Caco-2 (cell line): Measurements from ENCODE around the gene GPATCH8. TPM values are rescaled to one million over a fixed set of nuclear protein-coding genes. Genes with fewer than 3 reads are reported as not detected.

Experiments
- BruUV-seq: library from RNA; stranded (reverse); fragments of 400-500 nt; replicated peaks from 2 replicates; lab custom pipeline; 2021; lab: Mats Ljungman, UMichigan
- CTCF ChIA-PET: fragments of 300-600 bp; sonication (Branson Sonifier 250); formaldehyde crosslinking; loops from one replicate; lab custom pipeline; 2022; ENCODE audit warnings: antibody characterized with exemption; lab: Charles Lee
- POLR2A ChIA-PET: fragments of 300-600 bp; sonication (Branson Sonifier 250); formaldehyde crosslinking; loops from one replicate; lab custom pipeline; 2022; ENCODE audit warnings: antibody characterized with exemption; lab: Charles Lee
- DNase-seq, 2 experiments: peaks; one replicate each; pipeline versions ENCODE4 v3.0.0 to v3.0.0-alpha.2; 2020 to 2022
- H3K27me3 ChIP-seq: replicated peaks from 2 replicates; pipeline ENCODE4 v1.6.0; 2011; ENCODE audit warnings: low read length; ENCODE audit not compliant: control insufficient read depth, insufficient read depth
- H3K36me3 ChIP-seq: 2 replicates; pipeline ENCODE4 v1.5.1; 2011; ENCODE audit warnings: low read length; ENCODE audit not compliant: control insufficient read depth, insufficient read depth
- H3K4me1 ChIP-seq: fragments of 250-450 bp; sonication (Bioruptor Pico); 2 replicates; pipeline ENCODE4 v1.5.1; 2020; ENCODE audit warnings: mild to moderate bottlenecking
- H3K4me3 ChIP-seq: 2 replicates; pipeline ENCODE4 v1.5.1; 2011; ENCODE audit warnings: low read depth, mild to moderate bottlenecking, control low read depth, low read length
- H3K9me3 ChIP-seq: fragments of 250-450 bp; sonication (Bioruptor Pico); 2 replicates; pipeline ENCODE4 v1.5.1; 2020; ENCODE audit warnings: mild to moderate bottlenecking, moderate library complexity
- H3K27ac Mint-ChIP-seq: one replicate; pipeline ENCODE4 v1.8.0; 2022; ENCODE audit warnings: mixed read lengths; ENCODE audit not compliant: unreplicated experiment
- H3K27me3 Mint-ChIP-seq: one replicate; pipeline ENCODE4 v1.8.0; 2022; ENCODE audit warnings: mixed read lengths; ENCODE audit not compliant: insufficient read depth, unreplicated experiment
- H3K36me3 Mint-ChIP-seq: one replicate; pipeline ENCODE4 v1.8.0; 2022; ENCODE audit warnings: mild to moderate bottlenecking, mixed read lengths; ENCODE audit not compliant: insufficient read depth, unreplicated experiment
- H3K4me1 Mint-ChIP-seq: one replicate; pipeline ENCODE4 v1.8.0; 2022; ENCODE audit warnings: low read depth, mixed read lengths; ENCODE audit not compliant: unreplicated experiment
- H3K4me3 Mint-ChIP-seq: one replicate; pipeline ENCODE4 v1.8.0; 2022; ENCODE audit warnings: mild to moderate bottlenecking, moderate library complexity, mixed read lengths; ENCODE audit not compliant: unreplicated experiment
- H3K9me3 Mint-ChIP-seq: one replicate; pipeline ENCODE4 v1.8.0; 2022; ENCODE audit warnings: mixed read lengths; ENCODE audit not compliant: unreplicated experiment
- intact Hi-C: fragments of 100-400 bp; cut with micrococcal nuclease; formaldehyde crosslinking; loops from one replicate; pipeline ENCODE4 v1.10.0; 2022; ENCODE audit not compliant: unreplicated experiment
- total RNA-seq: library from RNA; stranded (reverse); gene quantifications from 2 replicates; pipeline ENCODE4 v1.2.3, GENCODE V29; 2022
- TF ChIP-seq, protein P1 (sequence below), 2 experiments: fragments of 200-600 bp in 1 of 2; IDR thresholded peaks; 1 replicate in 1 of 2; 2 replicates in 1 of 2; pipeline versions ENCODE4 v1.5.1 to v1.8.0; 2011 to 2022; ENCODE audit warnings: antibody characterized with exemption in 1 of 2, control low read depth in 1 of 2, inconsistent platforms in 1 of 2, low read depth in 1 of 2, low read length in 1 of 2, mild to moderate bottlenecking in 1 of 2, moderate library complexity in 1 of 2; ENCODE audit not compliant: insufficient read depth in 1 of 2, severe bottlenecking in 1 of 2, unreplicated experiment in 1 of 2

GPATCH8 gene
- total RNA-seq, 1 experiment from 2014 or later = 53.4 TPM

GRCh38 chr17:44465897-44466296 is 37.3 kb downstream of the GPATCH8 start:
- Mint-ChIP-seq H3K4me3 (no peak overlapping the region), H3K36me3 (peaks cover 25% of the 10 kb centered on the region), H3K9me3 (no peaks in the 10 kb centered on the region), H3K27me3 (no peaks in the 10 kb centered on the region), H3K4me1 (peaks cover 7% of the 10 kb centered on the region), H3K27ac (no peak overlapping the region)
- CTCF ChIA-PET = interaction anchor here (0.6 kb wide), 1 partner anchor 82 kb away, joined by 4 read pairs; no protein-coding TSS in a partner anchor
- intact Hi-C loops = no loop called here
- Histone ChIP-seq H3K4me3 (no peak overlapping the region), H3K27me3 (no peaks in the 10 kb centered on the region), H3K4me1 (peaks cover 4% of the 10 kb centered on the region; the same call in 1 of the 2 replicates), H3K9me3 (no peaks in the 10 kb centered on the region), H3K36me3 (no peaks in the 10 kb centered on the region)
- no peak for DNase-seq
- TF ChIP-seq, protein P1, sequence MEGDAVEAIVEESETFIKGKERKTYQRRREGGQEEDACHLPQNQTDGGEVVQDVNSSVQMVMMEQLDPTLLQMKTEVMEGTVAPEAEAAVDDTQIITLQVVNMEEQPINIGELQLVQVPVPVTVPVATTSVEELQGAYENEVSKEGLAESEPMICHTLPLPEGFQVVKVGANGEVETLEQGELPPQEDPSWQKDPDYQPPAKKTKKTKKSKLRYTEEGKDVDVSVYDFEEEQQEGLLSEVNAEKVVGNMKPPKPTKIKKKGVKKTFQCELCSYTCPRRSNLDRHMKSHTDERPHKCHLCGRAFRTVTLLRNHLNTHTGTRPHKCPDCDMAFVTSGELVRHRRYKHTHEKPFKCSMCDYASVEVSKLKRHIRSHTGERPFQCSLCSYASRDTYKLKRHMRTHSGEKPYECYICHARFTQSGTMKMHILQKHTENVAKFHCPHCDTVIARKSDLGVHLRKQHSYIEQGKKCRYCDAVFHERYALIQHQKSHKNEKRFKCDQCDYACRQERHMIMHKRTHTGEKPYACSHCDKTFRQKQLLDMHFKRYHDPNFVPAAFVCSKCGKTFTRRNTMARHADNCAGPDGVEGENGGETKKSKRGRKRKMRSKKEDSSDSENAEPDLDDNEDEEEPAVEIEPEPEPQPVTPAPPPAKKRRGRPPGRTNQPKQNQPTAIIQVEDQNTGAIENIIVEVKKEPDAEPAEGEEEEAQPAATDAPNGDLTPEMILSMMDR (IDR thresholded peaks at IDR 0.05; ENCODE audit: insufficient read depth in 1 of 2, low read depth in 1 of 2, low read length in 1 of 2, severe bottlenecking in 1 of 2, unreplicated experiment in 1 of 2) = no peak
- BruUV-seq = no TSS peak
- POLR2A ChIA-PET = no interaction called here

GRCh38 chr17:44465276-44465675 is 37.9 kb downstream of the GPATCH8 start:
- Mint-ChIP-seq H3K4me1 (peaks cover 7% of the 10 kb centered on the region), H3K27ac (no peak overlapping the region), H3K4me3 (no peak overlapping the region), H3K9me3 (no peaks in the 10 kb centered on the region), H3K36me3 (peaks cover 19% of the 10 kb centered on the region), H3K27me3 (no peaks in the 10 kb centered on the region)
- no TSS peak for BruUV-seq
- H3K27me3 ChIP-seq = no peaks in the 10 kb centered on the region
- no peaks in the 10 kb centered on the region for H3K9me3 ChIP-seq
- no peak overlapping the region for H3K4me3 ChIP-seq
- intact Hi-C loops = no loop called here
- CTCF ChIA-PET = interaction anchor here (0.6 kb wide), 1 partner anchor 83 kb away, joined by 4 read pairs; no protein-coding TSS in a partner anchor
- DNase-seq = no peak
- H3K4me1 ChIP-seq = peaks cover 5% of the 10 kb centered on the region; the same call in 1 of the 2 replicates
- no peaks in the 10 kb centered on the region for H3K36me3 ChIP-seq
- POLR2A ChIA-PET = no interaction called here
- TF ChIP-seq, protein P1 (IDR thresholded peaks at IDR 0.05; ENCODE audit: insufficient read depth in 1 of 2, low read depth in 1 of 2, low read length in 1 of 2, severe bottlenecking in 1 of 2, unreplicated experiment in 1 of 2) = no peak

DNA sequence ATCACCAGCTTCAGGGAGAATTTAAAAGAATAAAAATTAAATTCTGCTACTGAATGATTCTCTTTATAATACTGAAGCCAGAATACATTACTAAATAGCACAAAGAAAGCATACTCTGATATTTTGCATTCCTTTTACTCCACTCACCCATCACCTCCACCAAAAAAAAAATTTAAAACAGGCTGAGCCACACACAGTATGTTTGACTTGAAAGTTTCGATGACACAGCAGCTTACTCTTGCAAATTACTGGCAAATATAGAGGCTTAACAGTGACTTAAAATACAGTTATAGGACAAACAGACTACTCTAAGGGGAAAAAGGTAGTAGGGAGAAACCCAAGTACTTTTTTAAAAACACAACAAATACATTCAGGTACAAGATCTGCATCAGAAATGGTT is 39.2 kb downstream of the GPATCH8 start:
- H3K9me3 Mint-ChIP-seq = no peaks in the 10 kb centered on the region
- H3K4me1 Mint-ChIP-seq = peaks cover 14% of the 10 kb centered on the region
- H3K4me3 Mint-ChIP-seq = no peak overlapping the region
- H3K36me3 Mint-ChIP-seq = peaks cover 23% of the 10 kb centered on the region
- ChIA-PET CTCF (no interaction called here), POLR2A (no interaction called here)
- Histone ChIP-seq H3K4me3 (no peak overlapping the region), H3K9me3 (no peaks in the 10 kb centered on the region), H3K4me1 (peaks cover 16% of the 10 kb centered on the region), H3K36me3 (no peaks in the 10 kb centered on the region), H3K27me3 (no peaks in the 10 kb centered on the region)
- H3K27ac Mint-ChIP-seq = no peak overlapping the region
- no TSS peak for BruUV-seq
- TF ChIP-seq, protein P1 (IDR thresholded peaks at IDR 0.05; ENCODE audit: insufficient read depth in 1 of 2, low read depth in 1 of 2, low read length in 1 of 2, severe bottlenecking in 1 of 2, unreplicated experiment in 1 of 2) = no peak
- intact Hi-C loops = loop anchor here (5.0 kb wide), 1 partner anchor 38 kb away; the partner anchor contains the start of gene GPATCH8
- H3K27me3 Mint-ChIP-seq = no peaks in the 10 kb centered on the region
- no peak for DNase-seq
